ENCODE results near the gene FAH.

The FAH gene

GRCh38 chr15:80152180-80152895 lies 461 bp upstream of the FAH start:
- peak; percentile 89 for DNase-seq

GRCh38 chr15:80153900-80154299 lies 1.1 kb downstream of the FAH start:
- no peak for DNase-seq

- DNase-seq: no peak
These were observed 1.5 kb downstream of the FAH start for GRCh38 chr15:80154336-80154735.

GRCh38 chr15:80155001-80155377 lies 2.2 kb downstream of the FAH start:
- no peak for DNase-seq

GRCh38 chr15:80155378-80156175 lies 2.8 kb downstream of the FAH start:
- DNase-seq: peak; percentile 89

GRCh38 chr15:80156176-80156720 lies 3.4 kb downstream of the FAH start:
- no peak for DNase-seq

GRCh38 chr15:80157215-80157614 lies 4.4 kb downstream of the FAH start:
- DNase-seq: no peak

GRCh38 chr15:80159301-80159700 lies 6.5 kb downstream of the FAH start:
- DNase-seq: no peak

GRCh38 chr15:80159811-80160569 lies 7.2 kb downstream of the FAH start:
- peak; percentile 90 for DNase-seq

- DNase-seq: peak; percentile 97
These were observed 7.9 kb downstream of the FAH start for GRCh38 chr15:80160570-80161156.

- no peak for DNase-seq
These were observed 8.7 kb downstream of the FAH start for GRCh38 chr15:80161468-80162016.

GRCh38 chr15:80162059-80162554 lies 9.3 kb downstream of the FAH start:
- DNase-seq: no peak

GRCh38 chr15:80163217-80163616 lies 10.4 kb downstream of the FAH start:
- DNase-seq: no peak

- no peak for DNase-seq
These were observed 11.1 kb downstream of the FAH start for GRCh38 chr15:80163897-80164296.

- DNase-seq: no peak
These were observed 15.1 kb downstream of the FAH start for GRCh38 chr15:80167936-80168335.

GRCh38 chr15:80168421-80168820 lies 15.6 kb downstream of the FAH start:
- no peak for DNase-seq

GRCh38 chr15:80169768-80170357 lies 17.1 kb downstream of the FAH start:
- DNase-seq: no peak

GRCh38 chr15:80170596-80170995 lies 17.8 kb downstream of the FAH start:
- DNase-seq: no peak

- DNase-seq: no peak
These were observed 19.0 kb downstream of the FAH start for GRCh38 chr15:80171787-80172186.

- no peak for DNase-seq
These were observed 19.6 kb downstream of the FAH start for GRCh38 chr15:80172401-80172800.

- peak; percentile 56 for DNase-seq
These were observed 20.4 kb downstream of the FAH start for GRCh38 chr15:80173022-80173759.
